ENCODE data around the gene ALK. TPM values are rescaled to one million over a fixed set of nuclear protein-coding genes. Genes with fewer than 3 reads are reported as not detected.

The ALK gene
- total RNA-seq, 1 experiment from 2014 or later, result 14.7 TPM

DNA sequence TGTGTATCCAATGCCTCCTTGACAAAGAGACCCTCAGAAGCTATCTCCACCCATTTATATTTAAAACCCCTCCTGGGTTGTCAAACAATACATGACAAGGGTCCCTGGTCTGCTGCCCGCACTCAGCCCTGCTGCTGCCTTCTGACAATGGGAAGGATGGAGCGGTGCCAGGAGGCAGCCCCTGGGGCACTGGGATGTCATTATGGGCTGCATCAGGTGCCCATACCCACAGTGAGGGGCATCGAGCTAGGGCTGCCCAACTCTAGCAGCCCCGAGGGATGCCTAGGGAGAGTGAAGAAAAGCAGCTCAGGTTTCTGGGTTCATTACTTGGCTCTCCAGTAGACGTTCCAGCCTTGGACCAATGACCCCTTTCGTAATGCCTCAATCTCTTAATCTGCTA is 301.7 kb downstream of the ALK start:
- no peak overlapping the region for H3K4me3 ChIP-seq (ENCODE audit: low read depth, low read length, poor library complexity, severe bottlenecking)
- no peak for DNase-seq (ENCODE audit: low spot score)
- intact Hi-C loops (cut with micrococcal nuclease; ENCODE audit: unreplicated experiment), result no loop called here
- TF ChIP-seq, protein P1, sequence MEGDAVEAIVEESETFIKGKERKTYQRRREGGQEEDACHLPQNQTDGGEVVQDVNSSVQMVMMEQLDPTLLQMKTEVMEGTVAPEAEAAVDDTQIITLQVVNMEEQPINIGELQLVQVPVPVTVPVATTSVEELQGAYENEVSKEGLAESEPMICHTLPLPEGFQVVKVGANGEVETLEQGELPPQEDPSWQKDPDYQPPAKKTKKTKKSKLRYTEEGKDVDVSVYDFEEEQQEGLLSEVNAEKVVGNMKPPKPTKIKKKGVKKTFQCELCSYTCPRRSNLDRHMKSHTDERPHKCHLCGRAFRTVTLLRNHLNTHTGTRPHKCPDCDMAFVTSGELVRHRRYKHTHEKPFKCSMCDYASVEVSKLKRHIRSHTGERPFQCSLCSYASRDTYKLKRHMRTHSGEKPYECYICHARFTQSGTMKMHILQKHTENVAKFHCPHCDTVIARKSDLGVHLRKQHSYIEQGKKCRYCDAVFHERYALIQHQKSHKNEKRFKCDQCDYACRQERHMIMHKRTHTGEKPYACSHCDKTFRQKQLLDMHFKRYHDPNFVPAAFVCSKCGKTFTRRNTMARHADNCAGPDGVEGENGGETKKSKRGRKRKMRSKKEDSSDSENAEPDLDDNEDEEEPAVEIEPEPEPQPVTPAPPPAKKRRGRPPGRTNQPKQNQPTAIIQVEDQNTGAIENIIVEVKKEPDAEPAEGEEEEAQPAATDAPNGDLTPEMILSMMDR (conservative IDR thresholded peaks at IDR 0.05; ENCODE audit: low read depth, low read length), result no peak
- TF ChIP-seq EZH2 (IDR thresholded peaks at IDR 0.05; ENCODE audit: borderline replicate concordance, low read depth, low read length, poor library complexity, severe bottlenecking), result no peak
- peaks cover 8% of the 10 kb centered on the region for H3K4me1 ChIP-seq (ENCODE audit: insufficient read depth, low read length, poor library complexity, severe bottlenecking)
- no peaks in the 10 kb centered on the region for H3K27me3 ChIP-seq (replicated peaks; ENCODE audit: insufficient read depth, low read depth, low read length, poor library complexity)
- no peaks in the 10 kb centered on the region for H3K36me3 ChIP-seq (ENCODE audit: insufficient read depth, low read length, poor library complexity, severe bottlenecking)
- ChIA-PET POLR2A (ENCODE audit: low non-redundant PET) (no interaction called here), CTCF (no interaction called here)
- BruUV-seq (replicated peaks), result no TSS peak
- H3K9me3 ChIP-seq (ENCODE audit: low read depth, low read length, poor library complexity, severe bottlenecking), result no peaks in the 10 kb centered on the region
- H3K27ac ChIP-seq (ENCODE audit: low read depth, low read length, poor library complexity, severe bottlenecking), result no peak overlapping the region

DNA sequence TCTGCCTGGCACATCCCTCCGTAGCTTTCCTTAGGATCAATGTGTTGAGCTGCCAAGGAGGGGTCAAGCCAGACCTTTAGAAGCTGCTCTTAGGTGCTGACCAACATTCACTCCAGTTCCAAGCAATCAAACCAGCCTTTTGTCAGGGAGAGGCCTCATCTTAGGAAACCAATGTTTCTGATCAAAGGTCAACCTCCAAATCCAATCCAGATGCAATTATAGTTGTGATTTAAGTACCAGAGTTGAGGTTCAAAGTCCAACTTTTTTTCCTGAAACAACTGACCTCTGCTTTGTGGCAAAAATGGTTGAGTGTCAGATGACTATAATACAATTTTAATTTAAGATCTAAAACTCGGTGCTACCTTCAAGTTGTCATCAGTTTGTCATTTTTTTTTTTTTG is 303.4 kb downstream of the ALK start:
- intact Hi-C loops (cut with micrococcal nuclease; ENCODE audit: unreplicated experiment), result no loop called here
- Histone ChIP-seq H3K36me3 (ENCODE audit: insufficient read depth, low read length, poor library complexity, severe bottlenecking) (no peaks in the 10 kb centered on the region), H3K9me3 (ENCODE audit: low read depth, low read length, poor library complexity, severe bottlenecking) (no peaks in the 10 kb centered on the region), H3K4me1 (ENCODE audit: insufficient read depth, low read length, poor library complexity, severe bottlenecking) (peaks cover 8% of the 10 kb centered on the region), H3K4me3 (ENCODE audit: low read depth, low read length, poor library complexity, severe bottlenecking) (no peak overlapping the region), H3K27me3 (replicated peaks; ENCODE audit: insufficient read depth, low read depth, low read length, poor library complexity) (no peaks in the 10 kb centered on the region), H3K27ac (ENCODE audit: low read depth, low read length, poor library complexity, severe bottlenecking) (no peak overlapping the region)
- ChIA-PET CTCF (no interaction called here), POLR2A (ENCODE audit: low non-redundant PET) (no interaction called here)
- no TSS peak for BruUV-seq (replicated peaks)
- no peak for DNase-seq (ENCODE audit: low spot score)
- no peak for TF ChIP-seq EZH2 (IDR thresholded peaks at IDR 0.05; ENCODE audit: borderline replicate concordance, low read depth, low read length, poor library complexity, severe bottlenecking)
- TF ChIP-seq, protein P1 (conservative IDR thresholded peaks at IDR 0.05; ENCODE audit: low read depth, low read length), result no peak

DNA sequence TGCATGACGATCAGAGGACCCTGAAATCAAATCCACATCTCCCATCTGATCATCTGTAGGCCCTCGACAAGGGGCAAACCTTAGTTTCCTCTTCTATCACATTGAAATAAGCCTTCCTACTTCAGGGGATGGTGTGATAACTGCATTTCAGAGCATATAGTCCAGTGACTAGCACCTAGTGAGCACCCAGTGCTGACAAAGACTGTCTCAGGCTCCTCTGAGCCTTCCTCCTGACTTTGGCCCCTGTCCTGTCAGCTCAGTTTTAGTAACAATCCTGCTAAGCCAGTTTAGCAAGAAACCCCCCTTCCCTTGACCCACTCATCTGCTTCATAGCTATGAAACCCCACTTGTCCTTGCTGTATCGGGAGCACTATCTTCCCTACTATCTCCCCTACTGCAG is 304.0 kb downstream of the ALK start:
- Histone ChIP-seq H3K27me3 (replicated peaks; ENCODE audit: insufficient read depth, low read depth, low read length, poor library complexity) (no peaks in the 10 kb centered on the region), H3K4me3 (ENCODE audit: low read depth, low read length, poor library complexity, severe bottlenecking) (no peak overlapping the region), H3K4me1 (ENCODE audit: insufficient read depth, low read length, poor library complexity, severe bottlenecking) (peaks cover 8% of the 10 kb centered on the region), H3K36me3 (ENCODE audit: insufficient read depth, low read length, poor library complexity, severe bottlenecking) (no peaks in the 10 kb centered on the region), H3K9me3 (ENCODE audit: low read depth, low read length, poor library complexity, severe bottlenecking) (no peaks in the 10 kb centered on the region), H3K27ac (ENCODE audit: low read depth, low read length, poor library complexity, severe bottlenecking) (no peak overlapping the region)
- no peak for TF ChIP-seq EZH2 (IDR thresholded peaks at IDR 0.05; ENCODE audit: borderline replicate concordance, low read depth, low read length, poor library complexity, severe bottlenecking)
- TF ChIP-seq, protein P1 (conservative IDR thresholded peaks at IDR 0.05; ENCODE audit: low read depth, low read length), result no peak
- no peak for DNase-seq (ENCODE audit: low spot score)
- ChIA-PET POLR2A (ENCODE audit: low non-redundant PET) (no interaction called here), CTCF (no interaction called here)
- no TSS peak for BruUV-seq (replicated peaks)
- intact Hi-C loops (cut with micrococcal nuclease; ENCODE audit: unreplicated experiment), result no loop called here

Data from A673 (cell line).